ENCODE results near the gene ATP5PO.

Gene ATP5PO

DNA sequence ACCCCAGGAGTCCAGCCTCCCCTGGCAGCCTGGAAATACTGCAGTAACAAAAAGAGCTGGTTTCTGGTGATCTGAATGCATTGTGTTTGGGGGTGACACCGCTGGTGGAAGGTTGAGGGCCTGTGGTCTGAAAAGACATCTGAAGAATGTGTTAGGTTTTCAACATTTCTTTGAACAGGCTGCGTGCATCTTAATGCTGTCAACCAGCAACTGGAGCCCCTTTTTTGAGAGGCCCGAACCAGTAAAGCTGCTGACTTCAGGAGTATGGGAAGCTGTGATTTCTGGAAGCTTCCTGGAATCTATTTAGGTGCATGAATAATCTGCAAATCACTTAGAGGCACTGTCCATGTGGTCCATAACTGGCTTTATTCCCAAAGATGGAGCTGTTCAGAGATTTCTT, 17.0 kb downstream of the ATP5PO start:
- DNase-seq (ENCODE audit: low read depth), result no peak

DNA sequence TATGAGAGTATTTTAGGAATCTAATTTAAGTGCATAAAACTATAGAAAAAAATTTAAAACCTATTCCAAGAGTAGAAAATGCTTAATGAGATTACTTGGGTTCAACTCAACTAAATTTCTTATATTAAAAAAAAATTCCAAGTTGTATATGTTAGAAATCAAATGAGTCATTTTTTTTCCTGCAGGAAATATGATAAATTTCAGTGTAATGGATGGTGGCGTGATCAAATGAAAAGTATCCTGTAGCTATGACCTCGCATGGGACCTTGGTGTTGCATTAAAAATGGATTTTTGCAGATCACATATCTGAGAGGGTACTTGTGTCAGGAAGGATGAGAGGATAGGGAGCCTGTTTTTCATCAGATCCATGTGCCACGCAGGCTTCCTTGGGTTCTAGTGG, 17.9 kb downstream of the ATP5PO start:
- DNase-seq (ENCODE audit: low read depth), result no peak

DNA sequence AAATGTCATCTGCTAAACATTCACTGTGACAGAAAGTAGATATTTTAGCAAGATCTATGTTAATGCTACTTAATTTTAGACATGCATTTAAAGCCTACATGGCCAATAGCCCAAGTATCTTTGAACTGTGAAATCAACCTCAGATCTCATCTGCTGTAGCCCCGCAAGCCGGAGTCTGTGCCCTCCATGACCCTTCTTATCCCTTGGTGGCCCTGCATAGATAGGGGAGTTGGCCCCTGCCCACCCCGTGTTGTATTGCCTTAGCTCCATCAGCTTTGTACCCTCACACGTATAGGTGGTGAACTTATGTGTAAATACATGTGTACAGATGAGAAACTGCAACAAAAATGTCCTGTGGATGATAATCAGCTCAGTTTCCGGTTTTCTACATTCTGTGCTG, 18.5 kb downstream of the ATP5PO start:
- DNase-seq (ENCODE audit: low read depth), result no peak

DNA sequence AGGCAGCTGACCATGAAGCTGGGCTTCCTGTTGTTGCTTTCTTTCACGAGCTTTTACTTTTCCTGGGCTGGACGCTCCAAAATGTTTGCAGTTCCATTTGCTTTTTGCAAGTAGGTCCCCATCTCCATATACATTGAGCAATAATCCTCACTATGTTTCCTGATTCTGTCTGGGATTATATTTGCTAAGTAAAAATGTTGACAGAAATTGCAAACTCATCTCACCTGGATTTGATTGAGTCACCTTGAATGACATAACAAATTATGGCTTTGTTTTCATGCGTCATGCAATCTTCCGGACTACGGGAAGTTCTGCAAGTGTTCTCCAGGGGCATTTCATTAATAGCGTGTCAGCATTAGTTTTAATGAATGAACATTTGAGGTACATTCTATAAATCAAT, 18.9 kb downstream of the ATP5PO start:
- no peak for DNase-seq (ENCODE audit: low read depth)

- no peak for DNase-seq (ENCODE audit: low read depth)
Observed at GRCh38 chr21:33895356-33895755, 20.2 kb downstream of the ATP5PO start.

GRCh38 chr21:33894736-33895288, 20.8 kb downstream of the ATP5PO start:
- DNase-seq (ENCODE audit: low read depth), result peak; percentile 36

DNA sequence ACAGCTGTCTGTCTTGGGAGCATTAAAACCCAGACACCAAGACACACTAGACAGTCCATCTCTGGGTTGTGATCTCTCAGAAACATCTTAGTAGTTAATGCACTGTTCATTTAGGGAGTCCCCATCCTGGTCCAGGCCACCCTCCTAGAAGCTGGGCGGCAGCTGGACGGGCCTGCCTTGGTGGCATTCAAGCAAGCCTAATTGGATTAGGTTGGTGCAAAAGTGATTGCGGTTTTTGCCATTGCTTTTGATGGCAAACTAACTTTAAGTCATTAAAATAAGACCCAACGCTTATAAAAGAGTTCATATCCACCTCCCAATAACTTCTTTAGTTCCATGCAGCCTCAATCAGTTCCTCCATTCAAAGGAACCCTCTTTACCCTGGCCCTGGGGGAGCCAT, 21.7 kb downstream of the ATP5PO start:
- DNase-seq (ENCODE audit: low read depth), result no peak

GRCh38 chr21:33892853-33893252, 22.8 kb downstream of the ATP5PO start:
- DNase-seq (ENCODE audit: low read depth), result no peak

- DNase-seq (ENCODE audit: low read depth), result no peak
Observed at GRCh38 chr21:33890187-33890586, 25.4 kb downstream of the ATP5PO start.

DNA sequence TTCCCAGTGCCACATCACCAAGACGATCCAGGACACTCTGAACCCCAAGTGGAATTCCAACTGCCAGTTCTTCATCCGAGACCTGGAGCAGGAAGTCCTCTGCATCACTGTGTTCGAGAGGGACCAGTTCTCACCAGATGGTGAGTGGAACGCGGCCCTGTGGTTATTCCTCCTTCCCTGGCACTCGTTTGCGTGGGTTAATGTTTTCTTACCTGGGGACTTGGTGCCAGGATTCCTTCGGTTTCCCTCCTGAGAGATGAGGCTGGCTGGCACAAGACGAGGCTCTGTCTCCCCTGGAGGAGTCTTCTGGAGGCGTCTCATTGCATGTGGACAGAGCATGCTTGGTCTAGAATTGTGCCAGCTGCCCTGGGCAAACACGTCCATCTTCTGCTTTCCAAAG, 29.3 kb downstream of the ATP5PO start:
- no peak for DNase-seq (ENCODE audit: low read depth)

DNA sequence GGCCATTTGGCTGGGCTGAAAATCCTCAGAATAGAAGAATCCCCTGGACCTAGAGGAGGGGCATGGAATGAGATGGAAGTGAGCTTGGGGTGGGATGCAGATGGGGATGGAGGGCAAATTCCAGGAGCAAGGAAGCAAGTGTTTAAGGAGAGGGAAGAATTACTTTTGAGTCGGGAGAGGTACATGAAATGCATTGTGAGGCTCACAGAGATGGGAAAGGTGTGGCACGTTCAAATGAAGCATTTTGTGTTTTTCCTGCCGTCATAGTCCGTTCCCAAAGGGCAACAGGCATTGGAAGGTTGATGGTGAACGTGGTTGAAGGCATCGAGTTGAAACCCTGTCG, 30.5 kb downstream of the ATP5PO start:
- no peak for DNase-seq (ENCODE audit: low read depth)

DNA sequence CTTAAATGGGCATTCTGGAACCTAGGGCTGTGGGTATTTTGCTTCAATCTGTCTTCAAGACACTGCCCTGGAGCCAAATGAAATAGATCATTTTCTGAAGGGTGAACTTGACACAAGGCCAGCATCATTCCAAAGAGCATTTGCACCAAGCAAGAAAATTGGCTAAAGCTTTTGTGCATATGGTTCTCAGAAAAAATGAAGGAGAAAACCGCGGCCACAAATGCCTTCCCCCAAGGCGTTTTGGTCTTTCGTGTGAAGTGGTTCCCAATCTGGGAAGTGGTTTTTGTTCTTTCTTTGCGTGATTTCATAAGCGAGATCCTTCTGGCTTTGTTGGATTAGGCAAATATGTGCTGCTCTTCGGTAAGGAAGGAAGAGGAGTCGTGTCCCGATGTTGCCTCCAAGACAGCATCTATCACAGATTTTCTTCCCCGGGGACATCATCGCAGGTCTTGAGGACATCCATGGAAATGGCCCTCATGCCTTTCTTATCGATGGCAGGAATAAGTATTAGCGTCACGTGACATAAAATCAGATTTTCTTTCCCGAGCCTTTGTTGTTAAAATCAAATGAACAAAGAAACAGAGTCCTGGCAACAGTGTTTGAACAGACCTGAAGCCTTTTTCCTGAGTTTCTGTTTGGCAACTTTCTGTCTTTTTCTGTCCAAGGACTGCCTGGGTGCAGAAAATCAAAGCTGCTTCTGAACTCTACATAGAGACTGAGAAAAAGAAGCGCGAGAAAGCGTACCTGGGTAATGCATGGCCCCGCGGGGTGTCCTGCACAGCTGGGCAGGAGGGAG, 31.0 kb downstream of the ATP5PO start:
- DNase-seq (ENCODE audit: low read depth), result no peak

DNA sequence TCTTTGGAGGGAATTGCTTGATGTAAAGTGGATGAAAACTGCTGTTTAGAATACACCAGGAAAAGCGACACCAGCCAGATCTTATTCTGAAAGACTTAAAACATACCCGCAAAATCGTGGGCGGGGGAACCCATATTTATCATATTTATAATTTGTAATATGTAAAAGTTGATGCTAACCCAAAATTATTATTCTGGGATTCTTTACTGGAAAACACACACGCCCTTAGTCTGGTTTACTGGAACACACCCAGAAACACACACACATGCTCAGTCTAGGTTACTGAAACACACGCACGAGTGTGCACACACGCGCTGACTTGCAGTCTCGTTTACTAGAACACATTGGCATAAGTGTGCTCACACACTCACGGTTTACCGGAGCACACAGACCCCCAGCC, 32.5 kb downstream of the ATP5PO start:
- DNase-seq (ENCODE audit: low read depth), result no peak

DNA sequence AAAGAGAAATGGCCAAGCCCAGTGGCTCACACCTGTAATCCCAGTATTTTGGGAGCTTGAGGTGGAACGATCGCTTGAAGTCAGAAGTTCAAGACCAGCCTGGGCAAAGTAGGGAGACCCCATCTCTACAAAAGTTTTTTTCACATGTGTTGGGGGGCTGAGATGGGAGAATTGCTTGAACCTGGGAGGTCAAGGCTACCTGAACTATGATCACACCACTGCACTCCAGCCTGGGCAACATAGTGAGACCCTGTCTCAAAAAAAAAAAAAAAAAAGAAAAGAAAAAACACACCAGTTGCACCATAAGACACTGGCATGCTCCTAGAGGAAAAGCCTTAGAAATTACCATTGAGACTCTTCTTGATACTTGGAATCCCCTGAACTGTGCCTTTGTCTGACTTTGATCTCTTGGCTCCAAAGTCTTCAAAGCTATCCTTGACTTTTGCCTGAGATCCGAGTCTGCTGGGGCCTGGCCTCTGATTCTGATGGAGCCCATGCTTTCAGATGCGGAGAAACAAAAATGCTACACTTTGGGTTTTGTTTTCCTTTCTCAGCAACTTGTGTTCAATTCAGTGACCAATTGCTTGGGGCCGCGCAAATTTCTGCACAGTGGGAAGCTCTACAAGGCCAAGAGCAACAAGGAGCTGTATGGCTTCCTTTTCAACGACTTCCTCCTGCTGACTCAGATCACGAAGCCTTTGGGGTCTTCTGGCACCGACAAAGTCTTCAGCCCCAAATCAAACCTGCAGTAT, 33.7 kb downstream of the ATP5PO start:
- DNase-seq (ENCODE audit: low read depth), result no peak

DNA sequence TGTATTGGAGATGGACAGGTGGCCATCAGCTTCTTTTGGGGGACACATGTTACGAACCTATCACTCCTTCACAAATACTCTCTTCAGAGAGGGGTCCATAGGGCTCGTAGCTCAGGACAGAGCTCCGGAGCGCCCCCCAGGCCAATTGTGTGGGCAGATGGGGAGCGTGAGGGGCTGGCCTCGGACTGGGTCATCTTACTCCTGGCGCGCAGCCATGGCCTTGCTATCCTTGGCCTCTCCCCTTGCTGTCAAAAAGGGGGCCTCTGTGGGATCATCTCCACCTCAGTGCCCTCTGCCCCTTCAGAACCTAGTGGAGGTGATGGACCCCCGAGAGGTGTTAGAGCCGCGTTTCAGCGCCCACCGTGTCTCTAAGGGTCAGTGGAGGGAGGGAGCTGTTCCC, 35.0 kb downstream of the ATP5PO start:
- no peak for DNase-seq (ENCODE audit: low read depth)

- DNase-seq (ENCODE audit: low read depth), result no peak
Observed at GRCh38 chr21:33878824-33879223, 36.8 kb downstream of the ATP5PO start.

DNA sequence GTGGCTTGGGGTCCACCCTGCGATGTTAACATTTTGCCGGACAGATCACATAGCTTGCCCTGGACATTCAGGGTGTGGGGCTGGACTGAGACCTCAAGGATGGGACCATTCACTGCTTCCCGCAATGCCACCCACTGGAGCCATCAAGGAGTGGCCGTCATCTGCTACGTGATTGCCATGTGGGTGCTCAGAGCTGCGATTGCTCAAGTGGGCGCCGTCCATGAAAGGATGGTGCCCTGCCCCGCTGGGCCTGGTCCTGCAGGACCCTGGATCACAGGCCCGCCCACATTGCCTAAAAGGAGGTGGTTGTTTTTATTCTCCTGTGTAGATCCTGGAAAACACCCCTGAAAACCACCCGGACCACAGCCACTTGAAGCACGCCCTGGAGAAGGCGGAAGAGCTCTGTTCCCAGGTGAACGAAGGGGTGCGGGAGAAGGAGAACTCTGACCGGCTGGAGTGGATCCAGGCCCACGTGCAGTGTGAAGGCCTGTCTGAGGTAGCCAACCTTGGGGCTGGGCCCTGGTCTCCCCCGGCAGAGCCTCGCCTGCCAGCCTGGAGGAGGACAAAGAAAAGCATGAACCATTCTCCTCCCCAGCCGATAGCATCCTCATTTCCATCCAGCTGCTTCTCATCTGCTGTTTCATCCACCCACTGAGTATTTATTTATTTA, 40.4 kb downstream of the ATP5PO start:
- DNase-seq (ENCODE audit: low read depth), result no peak

GRCh38 chr21:33874161-33874560, 41.4 kb downstream of the ATP5PO start:
- no peak for DNase-seq (ENCODE audit: low read depth)

DNA sequence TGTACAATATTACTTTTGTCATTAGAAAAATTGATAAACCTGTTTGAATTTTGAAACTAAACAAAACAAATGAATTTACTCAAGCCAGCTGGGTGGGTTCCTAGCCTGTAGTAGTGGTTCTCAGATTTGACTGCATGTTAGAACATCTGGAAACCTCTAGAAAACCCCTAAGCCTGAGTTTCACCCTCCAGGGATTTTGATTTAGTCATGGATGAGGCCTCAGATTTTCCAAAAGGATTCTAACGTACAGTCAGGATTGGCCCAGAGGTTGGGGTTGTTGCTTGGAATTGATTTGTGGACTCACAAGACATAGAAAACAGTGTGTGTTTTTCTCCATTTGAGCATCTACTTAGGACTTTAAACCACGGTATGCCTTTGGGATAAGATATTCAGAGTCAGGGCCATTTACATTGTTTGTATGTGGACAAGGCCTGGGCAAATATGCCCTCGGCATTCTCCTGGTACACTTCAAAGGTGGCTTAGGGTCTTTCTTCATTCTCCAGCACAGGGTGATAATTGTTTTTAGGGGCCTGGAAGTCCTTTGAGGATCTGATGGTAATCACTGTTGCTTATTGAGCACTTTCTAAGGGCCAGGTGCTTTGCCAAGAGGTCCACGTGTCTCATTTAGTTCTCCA, 42.6 kb downstream of the ATP5PO start:
- no peak for DNase-seq (ENCODE audit: low read depth)

DNA sequence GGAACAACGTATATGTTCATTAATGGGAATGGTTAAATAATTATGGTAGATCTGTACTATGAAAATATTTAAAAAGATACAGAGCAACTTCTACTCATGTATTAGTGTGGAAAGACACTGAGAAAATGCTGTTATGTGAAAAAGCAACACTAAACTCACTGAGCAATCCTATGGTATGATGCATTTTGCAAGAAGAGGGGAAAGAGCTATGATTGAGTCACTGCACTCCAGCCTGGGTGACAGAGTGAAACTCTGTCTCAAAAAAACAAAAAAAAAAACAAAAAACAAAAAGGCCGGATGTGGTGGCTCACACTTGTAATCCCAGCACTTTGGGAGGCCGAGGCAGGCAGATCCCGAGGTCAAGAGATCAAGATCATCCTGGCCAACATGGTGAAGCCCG, 44.4 kb downstream of the ATP5PO start:
- DNase-seq (ENCODE audit: low read depth), result no peak

GRCh38 chr21:33870768-33871167, 44.8 kb downstream of the ATP5PO start:
- no peak for DNase-seq (ENCODE audit: low read depth)

- DNase-seq (ENCODE audit: low read depth), result no peak
Observed at GRCh38 chr21:33869873-33870272, 45.7 kb downstream of the ATP5PO start.
